ENCODE data around the gene C18orf54.

Gene C18orf54

DNA sequence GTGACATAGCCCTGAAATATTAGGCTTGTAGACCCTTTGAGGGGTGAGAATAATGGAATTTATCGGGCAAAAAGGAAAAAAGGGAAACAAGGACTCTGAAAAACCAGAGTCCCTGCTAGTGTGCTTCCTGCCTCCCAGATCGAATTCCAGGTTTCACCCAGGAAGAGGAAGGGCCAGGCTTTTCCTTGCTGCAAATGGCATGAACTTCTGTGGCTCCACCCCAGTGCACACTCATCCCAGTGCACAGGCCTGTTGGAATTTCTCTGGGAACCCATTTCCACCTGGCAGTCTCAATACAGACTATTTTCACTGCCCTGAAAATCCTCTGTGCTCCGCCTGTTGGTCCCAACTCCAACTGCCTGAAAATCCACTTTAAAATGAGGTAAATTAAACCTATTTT, 29.9 kb downstream of the C18orf54 start:
- no peak for DNase-seq (ENCODE audit: low read depth)

- DNase-seq (ENCODE audit: low read depth): no peak
Measured at GRCh38 chr18:54388203-54389142, 30.8 kb downstream of the C18orf54 start.

DNA sequence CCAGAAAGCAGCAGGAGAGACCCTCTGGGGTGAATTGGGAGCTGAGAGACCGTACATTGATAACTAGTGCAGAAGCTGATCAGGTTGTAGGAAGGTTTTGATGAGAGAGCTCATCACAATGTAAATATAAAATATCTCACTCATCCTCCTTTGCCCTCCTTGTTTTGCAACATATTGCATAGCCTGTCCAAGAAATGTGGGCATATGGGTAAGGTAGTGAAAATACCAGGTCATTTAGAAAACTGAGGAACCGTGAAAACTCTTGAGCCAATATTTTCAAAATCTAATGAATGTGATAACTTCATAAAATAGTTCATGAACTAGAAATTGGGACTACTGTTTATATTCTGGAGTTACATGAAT, 31.4 kb downstream of the C18orf54 start:
- DNase-seq (ENCODE audit: low read depth): no peak

- no peak for DNase-seq (ENCODE audit: low read depth)
Measured at GRCh38 chr18:54390838-54391237, 33.1 kb downstream of the C18orf54 start.

- DNase-seq (ENCODE audit: low read depth): no peak
Measured at GRCh38 chr18:54392543-54393023, 34.9 kb downstream of the C18orf54 start.

- DNase-seq (ENCODE audit: low read depth): no peak
Measured at GRCh38 chr18:54393648-54394294, 36.1 kb downstream of the C18orf54 start.

- no peak for DNase-seq (ENCODE audit: low read depth)
Measured at GRCh38 chr18:54396760-54397159, 39.1 kb downstream of the C18orf54 start.

DNA sequence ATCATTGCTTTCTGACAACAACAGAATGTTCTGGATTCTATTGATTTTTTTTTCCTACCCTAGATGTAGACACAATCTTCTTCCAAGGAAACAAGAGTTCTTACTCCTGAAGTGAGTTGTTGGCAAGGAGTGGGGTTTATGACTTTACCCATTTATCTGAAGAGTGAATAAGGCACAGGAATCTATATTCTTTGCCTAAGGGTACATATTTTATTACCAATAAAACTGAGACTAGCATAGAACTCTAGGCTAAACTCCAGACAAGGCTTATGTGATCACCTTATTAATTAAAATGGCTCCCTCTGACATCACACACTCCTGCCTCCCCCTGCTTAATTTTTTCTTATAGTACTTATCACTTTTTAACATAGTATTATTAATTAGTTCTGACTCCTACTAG, 47.6 kb downstream of the C18orf54 start:
- DNase-seq (ENCODE audit: low read depth): no peak

DNA sequence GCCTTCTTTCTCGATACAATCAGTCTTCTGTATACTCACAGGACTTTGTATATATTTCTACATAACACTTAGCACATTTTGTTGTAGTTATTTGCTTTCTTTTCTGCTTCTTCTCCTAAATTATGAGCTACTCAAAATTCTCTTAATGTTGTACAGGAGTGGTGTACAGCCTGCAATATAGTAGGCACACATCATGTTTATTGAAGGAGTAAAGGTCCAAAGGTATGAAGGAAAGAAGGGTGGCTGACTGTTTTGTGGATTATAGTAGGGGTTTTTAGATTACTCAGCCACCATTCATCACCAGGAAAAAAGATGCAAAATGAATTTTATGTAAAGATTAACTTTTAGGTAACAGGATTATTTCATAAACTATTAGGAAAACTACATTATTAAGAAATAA, 54.1 kb downstream of the C18orf54 start:
- DNase-seq (ENCODE audit: low read depth): no peak

- DNase-seq (ENCODE audit: low read depth): no peak
Measured at GRCh38 chr18:54415086-54415485, 57.4 kb downstream of the C18orf54 start.

DNA sequence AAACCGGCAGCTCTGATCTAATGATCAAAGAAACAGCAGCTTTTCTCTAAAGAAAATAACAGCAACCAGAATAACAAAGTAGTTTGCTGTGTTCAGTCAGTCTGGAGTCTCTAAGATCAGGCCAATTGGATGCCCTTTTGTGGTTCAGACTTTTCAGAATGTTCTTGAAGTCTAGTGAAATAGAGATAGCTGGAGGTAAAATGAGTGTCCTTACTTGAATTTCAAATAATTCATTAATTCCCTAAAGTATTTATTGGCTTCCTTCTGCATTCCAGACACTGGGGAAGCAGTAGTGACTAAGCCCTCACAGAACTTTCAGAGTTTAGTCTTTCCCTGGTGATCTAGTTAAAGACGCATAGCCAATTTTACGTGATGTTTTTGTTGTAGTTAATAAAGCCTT, 58.7 kb downstream of the C18orf54 start:
- DNase-seq (ENCODE audit: low read depth): no peak

GRCh38 chr18:54423831-54424230, 66.1 kb downstream of the C18orf54 start:
- DNase-seq (ENCODE audit: low read depth): no peak

GRCh38 chr18:54426085-54426665, 68.5 kb downstream of the C18orf54 start:
- no peak for DNase-seq (ENCODE audit: low read depth)
